Stimulated activated CD4-positive, alpha-beta T cell treated with anti-CD3 and anti-CD28 coated beads, TNF-alpha, amount 100 ng/mL, for 4 hours (primary cell): ENCODE measurements around the gene ZNF331.

ENCODE experiments used
- DNase-seq, 3 experiments: peaks; one replicate each; pipeline ENCODE4 v3.0.0-alpha.2; 2020; ENCODE audit warnings: low read depth in 3 of 3

The ZNF331 gene

DNA sequence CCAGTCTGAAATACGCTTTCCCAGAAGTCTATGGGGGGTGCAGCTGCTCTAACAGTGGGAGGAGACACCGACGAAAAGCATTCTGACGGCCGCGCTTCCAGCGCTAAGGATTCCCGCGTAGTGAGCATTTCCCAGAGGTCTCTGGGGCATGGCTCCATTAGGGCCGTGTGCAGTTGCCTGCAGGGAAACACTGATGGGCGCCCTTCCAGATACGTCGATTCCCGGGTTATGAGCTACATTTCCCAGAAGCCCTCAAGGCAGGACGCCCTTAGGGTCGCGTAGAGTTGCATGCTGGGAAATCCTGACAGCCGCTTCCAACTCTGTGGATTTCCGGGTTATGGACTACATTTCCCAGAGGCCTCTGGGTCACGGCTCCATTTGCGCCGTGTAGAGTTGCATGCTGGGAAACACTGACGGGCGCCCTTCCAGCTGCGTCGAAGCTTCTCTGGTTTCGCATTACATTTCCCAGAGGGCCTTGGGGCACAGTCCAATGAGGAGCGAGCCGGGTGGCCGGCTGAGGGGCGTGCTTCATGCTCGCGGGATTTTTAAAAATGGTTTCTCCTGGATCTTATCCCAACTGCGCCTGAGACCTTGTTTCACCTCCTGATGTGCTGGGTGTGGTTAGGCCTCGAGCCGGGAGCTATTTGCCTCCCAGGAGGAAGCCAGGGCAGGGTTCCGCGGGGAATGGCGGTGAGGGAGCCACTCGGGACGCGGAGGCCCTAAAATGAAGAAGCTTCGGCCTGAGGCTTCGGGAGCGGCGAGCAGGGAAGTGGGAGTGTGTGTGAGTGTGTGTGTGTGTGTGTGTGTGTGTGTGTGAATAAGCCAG is 17.2 kb upstream of the ZNF331 start:
- peak; percentile 48 to 80 (median 79) for DNase-seq

DNA sequence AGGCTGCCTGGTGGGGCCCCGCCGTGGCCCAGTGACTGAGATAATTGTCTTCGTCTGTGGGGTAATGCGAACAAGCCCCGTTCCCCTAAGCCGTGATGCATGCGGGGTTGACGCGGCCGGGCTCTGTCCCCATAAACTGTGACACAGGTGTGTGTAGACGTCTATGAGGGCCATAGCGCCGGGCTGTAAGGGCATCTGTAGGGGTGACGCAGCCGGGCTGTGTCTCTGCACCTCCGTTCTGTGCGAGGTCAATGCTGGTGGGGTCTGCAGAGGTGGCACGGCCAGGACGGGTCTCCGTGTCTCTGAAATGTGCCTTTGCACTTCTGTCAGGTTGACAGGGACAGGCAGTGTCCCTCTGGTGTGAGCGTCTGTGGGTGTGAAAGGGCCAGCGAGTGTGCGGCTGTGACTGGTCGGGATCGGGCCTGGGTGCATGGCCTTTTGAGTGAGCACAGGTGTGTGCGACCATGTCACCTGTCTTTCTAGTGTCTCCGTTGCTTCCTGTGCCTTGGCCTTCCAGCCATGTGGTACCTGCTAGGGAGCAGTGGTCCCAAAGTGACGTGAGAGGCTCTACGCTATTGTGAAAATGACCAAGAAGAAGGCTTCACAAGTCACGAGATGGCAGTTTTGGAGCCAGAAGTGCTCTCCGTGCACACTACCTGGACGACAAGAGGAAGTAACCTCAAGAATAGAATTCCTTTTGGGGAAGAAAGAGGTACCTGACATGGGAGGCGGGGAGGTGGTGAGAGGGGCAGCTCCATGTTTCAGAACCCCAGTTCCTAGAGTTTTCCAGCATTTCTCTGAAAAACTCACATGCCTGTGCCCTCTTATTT is 16.4 kb upstream of the ZNF331 start:
- no peak for DNase-seq

- no peak for DNase-seq
Observed at GRCh38 chr19:53525922-53526321, 12.0 kb upstream of the ZNF331 start.

- no peak for DNase-seq
Observed at GRCh38 chr19:53530622-53531021, 7.3 kb upstream of the ZNF331 start.

DNA sequence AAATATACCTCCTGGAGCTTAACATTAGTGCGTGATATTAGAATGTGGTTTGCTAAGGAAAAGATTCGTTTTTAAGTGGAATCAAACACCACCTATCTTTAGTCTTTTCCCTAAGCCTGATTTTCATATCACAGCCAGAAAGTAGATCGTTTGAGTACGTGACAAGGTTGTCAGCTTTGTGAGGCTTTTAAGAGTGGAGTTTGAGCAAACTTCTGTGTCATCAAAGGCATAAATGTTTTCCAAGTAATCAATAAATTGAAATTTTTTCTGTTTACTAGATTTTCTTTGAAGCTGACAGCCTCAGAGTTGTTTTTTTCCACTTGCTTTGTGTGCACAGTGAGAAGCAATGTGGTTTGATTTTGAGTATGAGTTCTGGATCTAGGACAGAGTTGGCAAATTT is 6.5 kb upstream of the ZNF331 start:
- DNase-seq, result no peak

GRCh38 chr19:53532362-53532761 is 5.6 kb upstream of the ZNF331 start:
- no peak for DNase-seq

DNA sequence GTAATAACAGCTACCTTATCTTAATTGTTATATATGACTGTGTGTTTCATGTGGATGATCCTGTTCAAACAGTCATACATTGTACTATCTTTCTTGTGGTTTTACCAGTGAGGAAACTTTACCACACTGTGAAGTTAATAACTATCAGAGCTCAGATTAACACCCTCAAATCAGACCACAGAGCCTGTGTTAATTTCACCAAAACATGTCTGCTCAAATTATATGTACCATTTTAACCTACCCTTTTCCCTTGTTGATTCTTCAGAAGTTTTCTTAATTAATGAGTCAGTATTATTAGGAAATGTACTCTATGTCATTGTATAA is 1.8 kb upstream of the ZNF331 start:
- no peak for DNase-seq

GRCh38 chr19:53537121-53537520 is 824 bp upstream of the ZNF331 start:
- no peak for DNase-seq

- DNase-seq, result no peak
Observed at GRCh38 chr19:53538378-53539109, 599 bp downstream of the ZNF331 start.

DNA sequence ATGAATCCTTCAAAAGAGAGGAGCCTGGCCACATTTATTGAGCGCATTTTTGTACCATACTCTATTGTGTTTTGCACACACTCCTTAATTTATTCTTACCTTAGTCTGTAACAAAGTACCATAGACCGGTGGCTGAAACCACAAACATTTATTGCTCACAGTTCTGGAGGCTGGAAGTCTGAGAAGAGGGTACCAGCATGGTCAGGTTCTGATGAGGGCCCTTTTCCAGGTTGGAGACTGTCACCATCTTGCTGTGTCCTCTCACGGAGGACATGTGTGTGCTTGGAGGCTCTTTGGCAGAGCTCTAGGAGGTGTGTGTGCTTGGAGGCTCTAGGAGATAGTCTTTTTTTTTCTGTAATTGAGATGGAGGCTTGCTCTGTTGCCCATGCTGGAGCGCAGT is 2.1 kb downstream of the ZNF331 start:
- no peak for DNase-seq

DNA sequence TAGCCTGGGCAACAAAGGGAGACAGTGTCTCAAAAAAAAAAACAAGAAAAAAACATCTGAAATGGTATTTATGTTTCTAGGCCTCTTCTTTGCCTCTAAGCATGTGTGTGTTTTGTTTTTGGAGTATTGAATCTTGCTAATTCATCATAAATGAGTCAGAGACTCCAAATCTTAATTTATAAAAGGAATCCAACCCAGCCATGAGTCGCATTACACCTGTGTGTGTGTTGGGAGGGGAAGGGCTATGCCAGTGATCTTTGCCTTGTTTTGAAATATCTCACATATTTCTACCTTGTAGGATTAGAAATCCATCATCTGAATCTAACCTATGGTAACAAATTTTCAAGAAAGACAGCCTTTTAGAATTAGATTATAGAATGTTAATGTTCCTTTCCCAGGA is 4.0 kb downstream of the ZNF331 start:
- DNase-seq, result no peak

DNA sequence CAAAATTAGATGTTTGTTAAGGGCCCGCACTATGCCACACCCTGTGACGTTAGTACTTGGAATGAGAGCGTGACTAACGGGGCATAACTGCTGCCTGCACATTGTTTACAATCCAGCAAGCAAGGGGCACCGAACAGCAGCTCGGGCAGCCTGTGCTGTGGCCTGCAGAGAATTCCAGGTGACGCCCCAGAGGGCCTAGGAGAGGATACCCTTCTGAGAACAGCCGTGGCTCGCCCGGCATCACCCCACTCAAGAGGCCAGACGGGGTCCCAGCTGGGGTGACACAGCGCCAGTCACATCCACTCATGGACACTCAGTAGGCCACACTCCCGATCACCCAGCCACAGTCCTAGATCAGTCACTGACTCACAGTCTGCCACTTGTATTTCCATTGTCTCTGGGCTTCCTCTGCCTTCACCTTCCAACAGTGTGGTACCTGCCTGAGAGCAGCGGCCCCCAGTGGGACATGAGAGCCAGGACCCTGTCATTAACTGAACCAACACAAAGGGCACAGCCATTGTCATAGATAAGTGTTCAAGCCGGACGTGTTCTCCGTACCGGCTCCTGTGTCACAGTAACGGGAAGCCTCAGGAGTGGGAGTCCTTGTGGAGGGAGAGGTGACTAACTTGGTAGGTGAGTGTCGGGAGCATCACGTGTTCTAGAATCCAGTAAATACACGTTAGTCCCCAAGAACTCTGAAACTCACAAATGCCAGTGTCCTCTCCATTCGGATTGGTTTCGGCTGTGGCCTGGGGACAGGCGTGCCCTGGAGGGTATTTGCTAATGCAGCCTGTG is 7.5 kb downstream of the ZNF331 start:
- no peak for DNase-seq

DNA sequence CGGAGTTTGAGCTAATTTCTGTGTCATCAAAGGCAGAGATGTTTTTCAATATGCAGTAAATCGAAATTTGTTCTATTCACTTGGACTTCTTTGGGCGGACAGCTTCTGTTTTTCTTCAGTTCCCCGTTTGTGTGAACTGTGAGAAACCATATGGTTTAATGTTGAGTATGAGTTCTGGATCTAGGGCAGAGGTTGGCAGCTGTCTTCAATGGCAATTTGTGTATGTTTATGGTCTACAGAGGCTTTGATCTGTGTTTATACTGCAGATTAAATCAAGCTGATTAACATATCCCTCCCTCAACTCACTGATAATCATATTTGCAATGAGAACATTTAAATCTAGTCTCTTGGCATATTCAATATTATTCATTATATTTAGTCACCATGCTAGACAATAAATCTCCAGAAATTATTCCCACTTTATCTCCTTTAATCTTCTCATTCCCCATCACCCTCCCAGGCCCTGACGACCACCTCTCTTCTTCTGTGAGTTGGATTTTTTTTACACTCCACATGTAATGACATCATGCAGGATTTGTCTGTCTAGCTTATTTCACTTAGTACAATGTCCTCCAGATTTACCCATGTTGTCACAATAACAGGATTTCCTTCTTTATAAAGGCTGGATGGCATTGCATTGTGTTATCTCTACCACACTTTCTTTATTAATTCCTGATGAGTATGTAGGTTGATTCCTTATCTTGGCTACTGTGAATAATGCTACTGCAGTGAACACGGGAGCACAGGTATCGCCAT is 9.0 kb downstream of the ZNF331 start:
- no peak for DNase-seq

DNA sequence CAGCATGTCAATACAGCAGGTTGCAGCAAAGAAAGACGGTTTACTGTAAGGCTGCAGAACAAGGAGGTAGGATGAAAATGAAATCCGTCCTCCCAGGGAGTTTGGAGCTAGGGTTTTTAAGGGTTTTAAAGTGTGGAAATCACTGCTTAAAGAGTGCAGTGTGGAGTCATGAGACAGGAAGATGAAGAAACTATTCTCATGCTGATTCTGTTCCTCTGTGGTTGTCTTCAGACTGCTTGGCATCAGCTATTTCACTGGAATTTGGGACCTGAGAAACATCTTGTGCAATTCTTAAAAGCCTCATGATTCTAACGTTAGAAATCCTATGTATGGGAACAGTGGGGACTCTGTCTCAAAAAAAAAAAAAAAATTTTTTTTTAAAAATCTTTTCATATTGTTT is 11.4 kb downstream of the ZNF331 start:
- DNase-seq, result no peak

GRCh38 chr19:53552001-53552721 is 14.2 kb downstream of the ZNF331 start:
- no peak for DNase-seq

DNA sequence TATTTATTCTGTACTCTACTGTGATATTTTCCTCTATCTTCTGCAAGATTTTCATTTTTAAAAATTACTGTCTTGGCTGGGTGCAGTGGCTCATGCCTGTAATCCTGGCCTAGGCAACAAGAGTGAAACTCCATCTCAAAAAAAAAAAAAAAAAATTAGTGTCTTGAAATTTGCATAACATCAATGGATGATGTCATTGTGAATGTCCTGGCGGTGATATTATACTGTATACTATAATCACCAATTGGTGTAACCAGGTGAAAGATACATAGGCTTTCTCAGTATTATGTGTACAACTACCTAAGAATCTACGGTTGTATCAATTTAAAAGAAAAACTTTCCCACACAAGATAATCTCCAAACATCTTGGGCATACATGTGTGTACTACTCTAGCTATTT is 15.2 kb downstream of the ZNF331 start:
- DNase-seq, result no peak

- peak; percentile 76 to 87 (median 86) for DNase-seq
Observed at GRCh38 chr19:53553865-53554791, 16.2 kb downstream of the ZNF331 start.

DNA sequence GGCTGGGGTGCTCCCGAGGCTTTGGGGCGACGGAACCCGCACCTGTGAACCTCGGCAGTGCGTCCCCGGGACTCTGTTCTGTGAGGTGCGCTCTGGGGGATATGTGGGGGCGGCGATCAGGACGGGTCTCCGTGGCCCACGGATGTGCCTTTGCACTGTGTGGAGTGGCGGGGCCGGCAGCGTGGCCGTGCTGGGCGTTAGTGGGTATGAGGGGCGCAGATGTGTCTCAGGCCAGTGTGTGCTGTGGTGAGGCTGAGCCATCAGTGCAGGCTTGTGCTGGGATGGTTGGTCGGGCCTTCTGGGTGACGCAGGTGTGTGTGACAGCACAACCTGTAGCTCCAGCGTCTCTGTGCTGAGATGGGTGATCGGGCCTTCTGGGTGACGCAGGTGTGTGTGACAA is 16.9 kb downstream of the ZNF331 start:
- no peak for DNase-seq

- DNase-seq, result no peak
Observed at GRCh38 chr19:53555352-53555751, 17.4 kb downstream of the ZNF331 start.
